K562 (cell line): ENCODE data around the gene KCP. TPM values are rescaled to one million over a fixed set of nuclear protein-coding genes. Genes with fewer than 3 reads are reported as not detected.

Experiments used
- ARID4B ChIP-seq: sonication (generic); formaldehyde crosslinking; IDR thresholded peaks from 2 replicates; pipeline ENCODE4 v1.8.0; 2022; ENCODE audit warnings: mild to moderate bottlenecking, missing genetic modification reagents
- CEBPG ChIP-seq, 3 experiments: fragments of 200-800 bp in 1 of 3; sonication (Bioruptor generic) in 1 of 3; sonication (generic) in 1 of 3; formaldehyde crosslinking in 1 of 3; IDR thresholded peaks in 2 of 3; conservative IDR thresholded peaks in 1 of 3; 2 replicates each; pipeline versions ENCODE4 v1.6.1 to v1.8.0; 2016 to 2022; ENCODE audit warnings: missing compliant biosample characterization in 2 of 3, missing genetic modification characterization in 2 of 3, mild to moderate bottlenecking in 1 of 3, missing genetic modification reagents in 1 of 3
- CLOCK ChIP-seq: fragments of 250-450 bp; sonication (Bioruptor Pico); IDR thresholded peaks from 2 replicates; pipeline ENCODE4 v1.4.0; 2020; ENCODE audit warnings: mild to moderate bottlenecking, moderate library complexity, borderline replicate concordance
- COPS2 ChIP-seq: fragments of 450-650 bp; conservative IDR thresholded peaks from 2 replicates; pipeline ENCODE4 v1.6.1; 2016; ENCODE audit warnings: mild to moderate bottlenecking, moderate library complexity
- FOXA3 ChIP-seq, 2 experiments: fragments of 450-650 bp in 1 of 2; sonication (generic) in 1 of 2; formaldehyde crosslinking; IDR thresholded peaks in 1 of 2; conservative IDR thresholded peaks in 1 of 2; 2 replicates each; pipeline versions ENCODE4 v1.4.0 to v1.8.0; 2020 to 2022; ENCODE audit warnings: mild to moderate bottlenecking in 2 of 2, missing genetic modification reagents in 1 of 2
- PKNOX1 ChIP-seq: fragments of 450-650 bp; IDR thresholded peaks from 2 replicates; pipeline ENCODE4 v1.6.1; 2016
- RBM39 ChIP-seq: fragments of 200-400 bp; formaldehyde crosslinking; optimal IDR thresholded peaks from 2 replicates; pipeline ENCODE3; 2018; ENCODE audit warnings: low read depth, low read length
- RUNX1 ChIP-seq: sonication (generic); IDR thresholded peaks from 2 replicates; pipeline ENCODE4 v1.6.1; 2016; ENCODE audit warnings: antibody characterized with exemption, low read depth
- SETDB1 ChIP-seq: IDR thresholded peaks from one replicate; pipeline ENCODE4 v1.6.1; 2012; ENCODE audit warnings: low read length, control low read depth, inconsistent platforms
- SUPT5H ChIP-seq: fragments of 450-650 bp; IDR thresholded peaks from 2 replicates; pipeline ENCODE4 v1.6.1; 2016
- ZFP91 ChIP-seq: sonication (generic); formaldehyde crosslinking; IDR thresholded peaks from 2 replicates; pipeline ENCODE4 v1.8.0; 2022; ENCODE audit warnings: mild to moderate bottlenecking, missing genetic modification reagents
- ZNF212 ChIP-seq: fragments of 450-650 bp; formaldehyde crosslinking; IDR thresholded peaks from 2 replicates; pipeline ENCODE4 v1.4.0; 2020; ENCODE audit warnings: mild to moderate bottlenecking
- ZNF561 ChIP-seq: fragments of 450-650 bp; formaldehyde crosslinking; conservative IDR thresholded peaks from 2 replicates; pipeline ENCODE4 v1.4.0; 2020; ENCODE audit warnings: mild to moderate bottlenecking, moderate library complexity
- ZNF639 ChIP-seq, 2 experiments: fragments of 200-800 bp in 1 of 2; sonication (Bioruptor generic) in 1 of 2; sonication (generic) in 1 of 2; formaldehyde crosslinking in 1 of 2; IDR thresholded peaks in 1 of 2; conservative IDR thresholded peaks in 1 of 2; 2 replicates each; pipeline versions ENCODE4 v1.5.0 to v1.6.1; 2016 to 2020; ENCODE audit warnings: missing compliant biosample characterization in 1 of 2, missing genetic modification characterization in 1 of 2, missing genetic modification reagents in 1 of 2
- polyA plus RNA-seq, 8 experiments: library from polyadenylated mRNA; depleted of rRNA in 4 of 8; stranded (reverse) in 5 of 8; unstranded in 3 of 8; fragments of >200 nt; fragmentation: Nextera tagmentation in 2 of 8; fragmentation: Illumina TruSeq in 1 of 8; extraction: Ambion mirVana in 2 of 8; extraction: Trizol in 1 of 8; gene quantifications; 2 replicates each; pipeline versions ENCODE4 v1.2.1 to v1.2.3, GENCODE V29; 2011 to 2014; ENCODE audit warnings: inconsistent platforms in 1 of 8, missing spikeins in 1 of 8
- total RNA-seq, 7 experiments: library from RNA; depleted of rRNA in 6 of 7; stranded (reverse); fragments of >200 nt in 6 of 7; fragmentation: Illumina TruSeq in 2 of 7; extraction: Trizol in 2 of 7; gene quantifications; 2 replicates each; pipeline versions ENCODE4 v1.2.1 to v1.2.3, GENCODE V29; 2011 to 2021; ENCODE audit warnings: low replicate concordance in 1 of 7

Gene KCP
- total and polyA plus RNA-seq, 9 of the 15 experiments (the other 6 are each of a cell fraction or from before 2014, with no cell fraction given): 0.06 to 0.17 (median 0.12) TPM; not detected in 3

GRCh38 chr7:128833148-128833945, 77.2 kb downstream of the KCP start (continued):
- no peak for TF ChIP-seq CLOCK (CRISPR knock-in tag)
- no peak for TF ChIP-seq CEBPG (CRISPR knock-in tag; IDR thresholded peaks at IDR 0.05)
- no peak for TF ChIP-seq CEBPG (tag; conservative IDR thresholded peaks at IDR 0.05 in 1 of 2, IDR thresholded peaks at IDR 0.05 in 1 of 2)
- 0 out of 2 replicates have a peak, but pooled peaks have one; percentile 14 for TF ChIP-seq ARID4B (CRISPR knock-in tag)
- no peak for TF ChIP-seq COPS2
- no peak for TF ChIP-seq ZFP91 (CRISPR knock-in tag)
- TF ChIP-seq ZNF639 (CRISPR knock-in tag; conservative IDR thresholded peaks at IDR 0.05 in 1 of 2, IDR thresholded peaks at IDR 0.05 in 1 of 2): no peak
- TF ChIP-seq ZNF561 (CRISPR knock-in tag): no peak
- no peak for TF ChIP-seq ZNF212
- 0 out of 4 replicates have a peak, but pooled peaks of 1 of the 2 experiments have one; percentile 38 for TF ChIP-seq FOXA3 (CRISPR knock-in tag; conservative IDR thresholded peaks at IDR 0.05 in 1 of 2, IDR thresholded peaks at IDR 0.05 in 1 of 2)
- TF ChIP-seq RBM39: peak; percentile 19
- no peak for TF ChIP-seq RUNX1
- TF ChIP-seq SUPT5H: no peak
- TF ChIP-seq SETDB1: no peak
- no peak for TF ChIP-seq PKNOX1
